Ishikawa (cell line): ENCODE measurements around the gene KCTD13.

Experiments used
- EP300 ChIP-seq: IDR thresholded peaks from 2 replicates; pipeline ENCODE4 v1.6.1; 2012; ENCODE audit warnings: borderline replicate concordance
- FOXM1 ChIP-seq: IDR thresholded peaks from 2 replicates; pipeline ENCODE4 v1.6.1; 2012; ENCODE audit warnings: low read depth, borderline replicate concordance
- NFIC ChIP-seq: IDR thresholded peaks from 2 replicates; pipeline ENCODE4 v1.6.1; 2012
- RAD21 ChIP-seq: IDR thresholded peaks from 2 replicates; pipeline ENCODE4 v1.6.1; 2012; ENCODE audit warnings: low read depth
- TCF12 ChIP-seq: IDR thresholded peaks from 2 replicates; pipeline ENCODE4 v1.6.1; 2012; ENCODE audit warnings: low read depth
- YY1 ChIP-seq: IDR thresholded peaks from 2 replicates; pipeline ENCODE4 v1.6.1; 2012; ENCODE audit warnings: low read depth
- TF ChIP-seq, protein P1 (sequence below): IDR thresholded peaks from 2 replicates; pipeline ENCODE4 v1.6.1; 2012
- TF ChIP-seq, protein P2 (sequence below): IDR thresholded peaks from 2 replicates; pipeline ENCODE4 v1.6.1; 2012; ENCODE audit warnings: low read depth, mild to moderate bottlenecking

- TF ChIP-seq EP300 (no peak), FOXM1 (no peak), YY1 (no peak), NFIC (no peak), TCF12 (no peak), RAD21 (no peak)
- TF ChIP-seq, protein P1, sequence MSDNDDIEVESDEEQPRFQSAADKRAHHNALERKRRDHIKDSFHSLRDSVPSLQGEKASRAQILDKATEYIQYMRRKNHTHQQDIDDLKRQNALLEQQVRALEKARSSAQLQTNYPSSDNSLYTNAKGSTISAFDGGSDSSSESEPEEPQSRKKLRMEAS: no peak
- TF ChIP-seq, protein P2, sequence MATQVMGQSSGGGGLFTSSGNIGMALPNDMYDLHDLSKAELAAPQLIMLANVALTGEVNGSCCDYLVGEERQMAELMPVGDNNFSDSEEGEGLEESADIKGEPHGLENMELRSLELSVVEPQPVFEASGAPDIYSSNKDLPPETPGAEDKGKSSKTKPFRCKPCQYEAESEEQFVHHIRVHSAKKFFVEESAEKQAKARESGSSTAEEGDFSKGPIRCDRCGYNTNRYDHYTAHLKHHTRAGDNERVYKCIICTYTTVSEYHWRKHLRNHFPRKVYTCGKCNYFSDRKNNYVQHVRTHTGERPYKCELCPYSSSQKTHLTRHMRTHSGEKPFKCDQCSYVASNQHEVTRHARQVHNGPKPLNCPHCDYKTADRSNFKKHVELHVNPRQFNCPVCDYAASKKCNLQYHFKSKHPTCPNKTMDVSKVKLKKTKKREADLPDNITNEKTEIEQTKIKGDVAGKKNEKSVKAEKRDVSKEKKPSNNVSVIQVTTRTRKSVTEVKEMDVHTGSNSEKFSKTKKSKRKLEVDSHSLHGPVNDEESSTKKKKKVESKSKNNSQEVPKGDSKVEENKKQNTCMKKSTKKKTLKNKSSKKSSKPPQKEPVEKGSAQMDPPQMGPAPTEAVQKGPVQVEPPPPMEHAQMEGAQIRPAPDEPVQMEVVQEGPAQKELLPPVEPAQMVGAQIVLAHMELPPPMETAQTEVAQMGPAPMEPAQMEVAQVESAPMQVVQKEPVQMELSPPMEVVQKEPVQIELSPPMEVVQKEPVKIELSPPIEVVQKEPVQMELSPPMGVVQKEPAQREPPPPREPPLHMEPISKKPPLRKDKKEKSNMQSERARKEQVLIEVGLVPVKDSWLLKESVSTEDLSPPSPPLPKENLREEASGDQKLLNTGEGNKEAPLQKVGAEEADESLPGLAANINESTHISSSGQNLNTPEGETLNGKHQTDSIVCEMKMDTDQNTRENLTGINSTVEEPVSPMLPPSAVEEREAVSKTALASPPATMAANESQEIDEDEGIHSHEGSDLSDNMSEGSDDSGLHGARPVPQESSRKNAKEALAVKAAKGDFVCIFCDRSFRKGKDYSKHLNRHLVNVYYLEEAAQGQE: no peak
Observed at GRCh38 chr16:29876594-29877249, 49.3 kb downstream of the KCTD13 start.
